Heart left ventricle (tissue), 13 donors: ENCODE data around the gene SOBP.

Experiments used
- POLR2A ChIP-seq, 2 donors: fragments of 450-650 bp; IDR thresholded peaks; one replicate each; pipeline ENCODE4 v1.6.1; 2017; ENCODE audit warnings: antibody characterized with exemption in 2 of 2, mild to moderate bottlenecking in 2 of 2, moderate library complexity in 2 of 2
- TF ChIP-seq, protein P1 (sequence below), 12 donors: fragments of 200-600 bp; sonication (generic) in 4 of 12; IDR thresholded peaks; one replicate each; pipeline versions ENCODE4 v1.5.0 to v1.8.0; 2018 to 2022; ENCODE audit warnings: antibody characterized with exemption in 12 of 12, mild to moderate bottlenecking in 5 of 12
- donor health status: ischemic (EF 13 %, LVEDD 7.1; RV severe dilation, severe dysfunction).
- donor health status: DM: no; HTN: yes; CAD: no.
- donor health status: DM: no; HTN: no; CAD: no.
- donor health status: ischemic (EF 25% LVEDD 6.9; RV normal size, moderate dysfunction).
- donor health status: ischemic (EF 25% LVEDD 5.7; RV mildly dilated, moderate dysfunction).
- donor health status: ischemic (EF 35%, LVEDD 5.7; RV mildly dilated, moderate dysfunction).
- donor health status: nonischemic (EF 11% LVEDD 7.7; RV severe dilation, severe dysfunction).
- donor health status: DM: yes; HTN: yes; CAD: no.
- donor health status: PGD.
- donor health status: ischemic (EF 29% LVEDD 5.4; RV normal size, mild dysfunction).
- donor health status: nonischemic (EF 23%, LVEDD 6.1; RV moderate dilation, normal function).

DNA sequence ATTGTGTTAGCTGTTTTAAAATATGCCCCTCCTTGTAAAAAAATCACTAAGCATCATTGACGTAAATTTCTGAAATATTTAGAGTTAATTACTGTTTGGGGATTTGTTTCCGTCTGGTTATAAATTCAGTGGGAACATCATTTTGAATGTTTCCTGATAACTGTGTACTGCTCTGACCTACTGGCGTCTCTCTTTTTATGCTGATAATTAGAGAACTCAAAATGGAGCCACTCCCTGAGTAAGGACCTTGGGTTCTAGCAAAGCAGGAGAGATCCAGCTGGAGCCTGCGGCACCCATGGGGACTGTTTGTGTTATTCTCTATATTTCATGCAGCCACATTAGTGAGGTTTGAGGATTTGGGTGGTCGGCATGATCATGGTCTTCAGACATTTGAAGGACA lies 124.9 kb downstream of the SOBP start:
- TF ChIP-seq, protein P1, sequence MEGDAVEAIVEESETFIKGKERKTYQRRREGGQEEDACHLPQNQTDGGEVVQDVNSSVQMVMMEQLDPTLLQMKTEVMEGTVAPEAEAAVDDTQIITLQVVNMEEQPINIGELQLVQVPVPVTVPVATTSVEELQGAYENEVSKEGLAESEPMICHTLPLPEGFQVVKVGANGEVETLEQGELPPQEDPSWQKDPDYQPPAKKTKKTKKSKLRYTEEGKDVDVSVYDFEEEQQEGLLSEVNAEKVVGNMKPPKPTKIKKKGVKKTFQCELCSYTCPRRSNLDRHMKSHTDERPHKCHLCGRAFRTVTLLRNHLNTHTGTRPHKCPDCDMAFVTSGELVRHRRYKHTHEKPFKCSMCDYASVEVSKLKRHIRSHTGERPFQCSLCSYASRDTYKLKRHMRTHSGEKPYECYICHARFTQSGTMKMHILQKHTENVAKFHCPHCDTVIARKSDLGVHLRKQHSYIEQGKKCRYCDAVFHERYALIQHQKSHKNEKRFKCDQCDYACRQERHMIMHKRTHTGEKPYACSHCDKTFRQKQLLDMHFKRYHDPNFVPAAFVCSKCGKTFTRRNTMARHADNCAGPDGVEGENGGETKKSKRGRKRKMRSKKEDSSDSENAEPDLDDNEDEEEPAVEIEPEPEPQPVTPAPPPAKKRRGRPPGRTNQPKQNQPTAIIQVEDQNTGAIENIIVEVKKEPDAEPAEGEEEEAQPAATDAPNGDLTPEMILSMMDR (IDR thresholded peaks at IDR 0.05), result no peak
- TF ChIP-seq POLR2A (IDR thresholded peaks at IDR 0.05), result no peak
